GM12892 (cell line): Measurements from ENCODE around the gene C11orf71.
A peak's percentile ranks its signal among the peaks of the same experiment; 100 is the strongest.

Experiments used
- DNase-seq: peaks from one replicate; pipeline ENCODE4 v3.0.0; 2011; ENCODE audit not compliant: insufficient read length
- FAIRE-seq: peaks from 2 replicates; lab custom pipeline; 2011; peaks lifted over from hg19 to GRCh38; lab: Jason Lieb, UNC
- POLR2A ChIP-seq: IDR thresholded peaks from 2 replicates; pipeline ENCODE4 v1.6.1; 2011; ENCODE audit warnings: low read depth, low read length, control low read depth
- POLR2AphosphoS5 ChIP-seq: IDR thresholded peaks from 2 replicates; pipeline ENCODE4 v1.6.1; 2011; ENCODE audit warnings: low read depth, low read length, control low read depth
- TAF1 ChIP-seq: IDR thresholded peaks from 2 replicates; pipeline ENCODE4 v1.6.1; 2011; ENCODE audit warnings: low read depth, mild to moderate bottlenecking, control low read depth, low read length, borderline replicate concordance

C11orf71 gene

GRCh38 chr11:114439229-114440120 lies 39.2 kb upstream of the C11orf71 start, which contains the start of gene REXO2:
Gene REXO2, plus strand, starts transcription at chr11:114439467. Its CDS starts 62 bp downstream, at chr11:114439529.
- peak; percentile 100 for FAIRE-seq
- DNase-seq: peak; percentile 79

GRCh38 chr11:114438303-114438702 lies 38.0 kb upstream of the C11orf71 start:
- FAIRE-seq: no peak
- TF ChIP-seq TAF1 (no peak), POLR2AphosphoS5 (no peak), POLR2A (no peak)
- no peak for DNase-seq

More at GRCh38 chr11:114439229-114440120, 39.2 kb upstream of the C11orf71 start, which contains the start of gene REXO2:
- TF ChIP-seq POLR2A (no peak), TAF1 (no peak), POLR2AphosphoS5 (no peak)

- TF ChIP-seq POLR2A: no peak
- no peak for TF ChIP-seq TAF1
- TF ChIP-seq POLR2AphosphoS5: no peak
- DNase-seq (no peak), FAIRE-seq (no peak)
Measured at GRCh38 chr11:114433376-114433775, 33.1 kb upstream of the C11orf71 start.

- TF ChIP-seq POLR2A: no peak
- no peak for TF ChIP-seq TAF1
- no peak for FAIRE-seq
Measured at GRCh38 chr11:114432893-114433292, 32.6 kb upstream of the C11orf71 start.

GRCh38 chr11:114430290-114430689 lies 30.0 kb upstream of the C11orf71 start:
- TF ChIP-seq POLR2AphosphoS5 (no peak), TAF1 (no peak), POLR2A (no peak)
- FAIRE-seq: no peak

More at GRCh38 chr11:114432893-114433292, 32.6 kb upstream of the C11orf71 start:
- no peak for DNase-seq

GRCh38 chr11:114426280-114426679 lies 26.0 kb upstream of the C11orf71 start:
- FAIRE-seq: no peak
- TF ChIP-seq POLR2A (no peak), TAF1 (no peak), POLR2AphosphoS5 (no peak)
- DNase-seq: no peak

More at GRCh38 chr11:114430290-114430689, 30.0 kb upstream of the C11orf71 start:
- no peak for DNase-seq

GRCh38 chr11:114416441-114416961 lies 16.2 kb upstream of the C11orf71 start:
- DNase-seq (no peak), FAIRE-seq (no peak)
- TF ChIP-seq POLR2AphosphoS5 (no peak), TAF1 (no peak), POLR2A (no peak)

GRCh38 chr11:114413958-114414357 lies 13.6 kb upstream of the C11orf71 start:
- FAIRE-seq (peak; percentile 36), DNase-seq (no peak)
- no peak for TF ChIP-seq POLR2AphosphoS5
- TF ChIP-seq TAF1: no peak
- no peak for TF ChIP-seq POLR2A

- TF ChIP-seq TAF1: no peak
- FAIRE-seq (no peak), DNase-seq (no peak)
Measured at GRCh38 chr11:114412946-114413345, 12.6 kb upstream of the C11orf71 start.

- DNase-seq: no peak
- peak; percentile 83 for FAIRE-seq
- no peak for TF ChIP-seq POLR2A
Measured at GRCh38 chr11:114401311-114401710, 1.0 kb upstream of the C11orf71 start.

- TF ChIP-seq POLR2AphosphoS5: no peak
- no peak for TF ChIP-seq POLR2A
- TF ChIP-seq TAF1: no peak
- no peak for FAIRE-seq
- no peak for DNase-seq
Measured at GRCh38 chr11:114400915-114401223, 558 bp upstream of the C11orf71 start.
